NCI-H2029 (cell line): ENCODE measurements around the gene SIX2.
A peak's percentile ranks its signal among the peaks of the same experiment; 100 is the strongest.

Experiments
- DNase-seq: peaks from one replicate; lab custom pipeline; 2025; lab: John Stamatoyannopoulos, UW

Gene SIX2

DNA sequence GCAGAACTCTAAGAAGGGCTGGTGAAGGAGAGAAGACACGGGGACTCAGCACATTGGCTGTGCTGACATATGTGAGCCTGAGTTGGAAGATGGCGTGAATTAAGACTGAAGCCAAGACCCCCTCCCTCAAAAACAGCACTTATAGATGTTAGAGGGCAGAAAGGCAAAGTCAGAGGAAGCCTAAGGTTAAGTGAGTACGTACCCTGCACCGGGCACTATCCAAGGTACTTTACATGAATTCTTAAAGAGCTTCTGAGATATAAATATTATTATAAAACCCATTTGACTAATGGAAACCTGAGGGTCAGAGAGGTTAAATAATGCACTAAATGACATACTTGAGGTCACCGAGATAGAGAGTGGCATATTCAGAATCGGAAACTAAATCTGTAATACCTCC lies 42.2 kb downstream of the SIX2 start:
- no peak for DNase-seq

GRCh38 chr2:44965684-44966083 lies 43.6 kb downstream of the SIX2 start:
- DNase-seq = no peak

- no peak for DNase-seq
These were observed 44.5 kb downstream of the SIX2 start for GRCh38 chr2:44964752-44965236.

DNA sequence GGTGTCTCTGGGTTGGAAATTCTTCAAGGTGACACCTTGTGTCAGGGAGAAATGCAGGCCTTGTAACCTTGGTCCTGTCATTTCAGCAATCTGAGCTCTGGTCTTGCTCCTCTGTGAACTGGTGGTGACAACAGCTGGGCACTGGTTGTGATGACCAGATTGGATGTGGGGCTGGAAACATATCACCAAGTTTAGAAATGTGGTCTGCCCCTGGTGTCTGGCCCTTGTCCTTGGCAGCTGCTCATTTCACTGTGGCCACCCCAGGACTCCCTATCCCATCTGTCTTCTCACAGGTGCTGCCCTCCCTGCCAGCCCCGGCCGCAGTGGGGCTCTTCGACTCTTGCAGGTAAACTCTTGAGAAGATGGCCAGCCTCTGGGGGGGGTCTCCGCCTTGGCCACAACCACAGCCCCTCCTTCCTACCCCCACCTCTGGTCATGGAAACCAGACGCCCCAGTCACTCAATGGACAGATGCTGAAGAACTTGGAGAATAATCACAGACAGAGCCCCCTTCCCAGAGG lies 47.0 kb downstream of the SIX2 start:
- DNase-seq = no peak

GRCh38 chr2:44960871-44961270 lies 48.4 kb downstream of the SIX2 start:
- DNase-seq = no peak

- no peak for DNase-seq
These were observed 49.4 kb downstream of the SIX2 start for GRCh38 chr2:44959855-44960254.

GRCh38 chr2:44957656-44958327 lies 51.5 kb downstream of the SIX2 start:
- DNase-seq = no peak

DNA sequence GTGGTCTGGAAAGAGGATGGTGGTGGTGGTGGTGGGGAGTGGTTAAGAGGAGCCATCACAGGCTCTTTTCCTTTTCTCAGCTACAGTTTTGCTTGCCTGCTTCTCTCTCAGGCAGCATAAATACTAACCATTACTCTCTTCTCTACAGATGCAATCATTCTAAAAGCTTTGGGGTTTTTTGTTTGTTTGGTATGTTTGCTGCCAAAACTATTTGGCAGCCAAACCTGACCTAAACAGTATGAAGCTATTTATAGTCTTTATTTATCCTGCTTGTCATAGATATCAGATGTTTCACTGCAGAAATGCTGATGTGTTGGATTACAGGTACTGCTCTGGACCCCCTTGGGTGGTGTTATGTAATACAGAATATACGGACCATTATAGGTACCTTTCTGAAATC lies 52.4 kb downstream of the SIX2 start:
- DNase-seq = no peak

GRCh38 chr2:44955593-44956392 lies 53.5 kb downstream of the SIX2 start:
- DNase-seq = peak; percentile 36
